ENCODE results near the gene JAM3.

DNA sequence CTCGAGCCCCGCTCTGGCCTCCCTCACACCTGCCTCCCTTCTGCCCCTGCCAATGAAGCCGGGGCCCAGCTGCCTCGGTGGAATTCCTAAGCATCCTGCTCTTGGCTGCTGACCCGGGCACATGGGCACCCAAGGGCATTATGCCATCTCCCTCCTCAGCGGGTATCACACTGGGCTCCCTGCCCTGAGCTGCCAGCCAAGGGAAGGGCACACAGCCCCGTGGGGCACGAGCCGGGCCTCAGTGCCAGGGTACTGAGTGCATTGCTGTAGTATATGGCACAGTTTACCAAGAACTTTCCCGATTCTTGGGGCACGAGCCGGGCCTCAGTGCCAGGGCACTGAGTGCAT is 43.8 kb upstream of the JAM3 start:
- TF ChIP-seq, protein P1, sequence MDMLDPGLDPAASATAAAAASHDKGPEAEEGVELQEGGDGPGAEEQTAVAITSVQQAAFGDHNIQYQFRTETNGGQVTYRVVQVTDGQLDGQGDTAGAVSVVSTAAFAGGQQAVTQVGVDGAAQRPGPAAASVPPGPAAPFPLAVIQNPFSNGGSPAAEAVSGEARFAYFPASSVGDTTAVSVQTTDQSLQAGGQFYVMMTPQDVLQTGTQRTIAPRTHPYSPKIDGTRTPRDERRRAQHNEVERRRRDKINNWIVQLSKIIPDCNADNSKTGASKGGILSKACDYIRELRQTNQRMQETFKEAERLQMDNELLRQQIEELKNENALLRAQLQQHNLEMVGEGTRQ (IDR thresholded peaks at IDR 0.05; ENCODE audit: low read length), result no peak
- TF ChIP-seq FOSL1 (IDR thresholded peaks at IDR 0.05; ENCODE audit: insufficient read depth, low read depth, low read length) (no peak), EZH2 (IDR thresholded peaks at IDR 0.05; ENCODE audit: low read depth, low read length, severe bottlenecking) (no peak), EGR1 (IDR thresholded peaks at IDR 0.05; ENCODE audit: borderline replicate concordance, low read depth, low read length) (no peak), KDM4A (IDR thresholded peaks at IDR 0.05; ENCODE audit: low read depth, low read length, severe bottlenecking) (no peak)

Data from H1 (cell line).